ENCODE results near the gene PHACTR1.

The PHACTR1 gene

GRCh38 chr6:12892151-12892550 is 175.6 kb downstream of the PHACTR1 start:
- no peak for DNase-seq (ENCODE audit: low read depth in 2 of 2, low spot score in 1 of 2)

GRCh38 chr6:12893036-12893435 is 176.5 kb downstream of the PHACTR1 start:
- no peak for DNase-seq (ENCODE audit: low read depth in 2 of 2, low spot score in 1 of 2)

GRCh38 chr6:12895721-12896120 is 179.2 kb downstream of the PHACTR1 start:
- DNase-seq (ENCODE audit: low read depth in 2 of 2, low spot score in 1 of 2): no peak

- no peak for DNase-seq (ENCODE audit: low read depth in 2 of 2, low spot score in 1 of 2)
Measured at GRCh38 chr6:12896208-12896733, 179.7 kb downstream of the PHACTR1 start.

- DNase-seq (ENCODE audit: low read depth in 2 of 2, low spot score in 1 of 2): no peak
Measured at GRCh38 chr6:12898603-12899002, 182.0 kb downstream of the PHACTR1 start.

GRCh38 chr6:12899046-12899833 is 182.7 kb downstream of the PHACTR1 start:
- no peak for DNase-seq (ENCODE audit: low read depth in 2 of 2, low spot score in 1 of 2)

- DNase-seq (ENCODE audit: low read depth in 2 of 2, low spot score in 1 of 2): no peak
Measured at GRCh38 chr6:12903246-12903645, 186.7 kb downstream of the PHACTR1 start.

GRCh38 chr6:12909833-12910232 is 193.3 kb downstream of the PHACTR1 start:
- no peak for DNase-seq (ENCODE audit: low read depth in 2 of 2, low spot score in 1 of 2)

- no peak for DNase-seq (ENCODE audit: low read depth in 2 of 2, low spot score in 1 of 2)
Measured at GRCh38 chr6:12911427-12911826, 194.9 kb downstream of the PHACTR1 start.

- no peak for DNase-seq (ENCODE audit: low read depth in 2 of 2, low spot score in 1 of 2)
Measured at GRCh38 chr6:12913201-12913600, 196.6 kb downstream of the PHACTR1 start.

GRCh38 chr6:12916006-12916405 is 199.4 kb downstream of the PHACTR1 start:
- no peak for DNase-seq (ENCODE audit: low read depth in 2 of 2, low spot score in 1 of 2)

GRCh38 chr6:12916420-12917136 is 200.0 kb downstream of the PHACTR1 start:
- DNase-seq (ENCODE audit: low read depth in 2 of 2, low spot score in 1 of 2): no peak

- no peak for DNase-seq (ENCODE audit: low read depth in 2 of 2, low spot score in 1 of 2)
Measured at GRCh38 chr6:12921467-12921866, 204.9 kb downstream of the PHACTR1 start.

- DNase-seq (ENCODE audit: low read depth in 2 of 2, low spot score in 1 of 2): no peak
Measured at GRCh38 chr6:12923644-12924235, 207.2 kb downstream of the PHACTR1 start.

- no peak for DNase-seq (ENCODE audit: low read depth in 2 of 2, low spot score in 1 of 2)
Measured at GRCh38 chr6:12924911-12925310, 208.3 kb downstream of the PHACTR1 start.

- no peak for DNase-seq (ENCODE audit: low read depth in 2 of 2, low spot score in 1 of 2)
Measured at GRCh38 chr6:12927746-12928145, 211.2 kb downstream of the PHACTR1 start.

- DNase-seq (ENCODE audit: low read depth in 2 of 2, low spot score in 1 of 2): no peak
Measured at GRCh38 chr6:12929678-12930077, 213.1 kb downstream of the PHACTR1 start.

GRCh38 chr6:12931639-12932038 is 215.1 kb downstream of the PHACTR1 start:
- DNase-seq (ENCODE audit: low read depth in 2 of 2, low spot score in 1 of 2): no peak

GRCh38 chr6:12935637-12936036 is 219.1 kb downstream of the PHACTR1 start:
- no peak for DNase-seq (ENCODE audit: low read depth in 2 of 2, low spot score in 1 of 2)

- DNase-seq (ENCODE audit: low read depth in 2 of 2, low spot score in 1 of 2): no peak
Measured at GRCh38 chr6:12937971-12938370, 221.4 kb downstream of the PHACTR1 start.

GRCh38 chr6:12939314-12939713 is 222.7 kb downstream of the PHACTR1 start:
- no peak for DNase-seq (ENCODE audit: low read depth in 2 of 2, low spot score in 1 of 2)

- no peak for DNase-seq (ENCODE audit: low read depth in 2 of 2, low spot score in 1 of 2)
Measured at GRCh38 chr6:12941422-12941821, 224.9 kb downstream of the PHACTR1 start.

Measured in stimulated activated CD8-positive, alpha-beta memory T cell treated with anti-CD3 and anti-CD28 coated beads, Interleukin-4, amount 100 ng/mL, for 1 hour (primary cell).